Panc1 (cell line): ENCODE results near the gene HACD1.

ENCODE experiments used
- POLR2AphosphoS5 ChIP-seq: IDR thresholded peaks from 2 replicates; pipeline ENCODE4 v1.6.1; 2012; ENCODE audit warnings: mild to moderate bottlenecking, low read depth, low read length, moderate library complexity
- REST ChIP-seq, 2 experiments: IDR thresholded peaks; 2 replicates each; pipeline ENCODE4 v1.6.1; 2011 to 2012; ENCODE audit warnings: low read depth in 2 of 2, control low read depth in 1 of 2, low read length in 1 of 2, mild to moderate bottlenecking in 1 of 2, moderate library complexity in 1 of 2; ENCODE audit not compliant: insufficient read depth in 1 of 2

- TF ChIP-seq POLR2AphosphoS5: no peak
- no peak for TF ChIP-seq REST (IDR thresholded peaks at IDR 0.05; ENCODE audit: insufficient read depth in 1 of 2, low read depth in 2 of 2, low read length in 1 of 2)
These were observed 20.7 kb upstream of the HACD1 start for GRCh38 chr10:17637869-17638268.
